Ovary (tissue), 9 donors: ENCODE data around the gene KRTAP6-2. TPM values are rescaled to one million over a fixed set of nuclear protein-coding genes. Genes with fewer than 3 reads are reported as not detected.

Experiments used
- DNase-seq, 5 donors: peaks; one replicate each; pipeline ENCODE4 v3.0.0-alpha.2; 2019 to 2020
- H3K27ac ChIP-seq, 2 donors: fragments of 200-600 bp; one replicate each; pipeline versions ENCODE4 v1.5.1 to v1.8.0; 2019 to 2022
- H3K27me3 ChIP-seq: fragments of 200-600 bp; one replicate; pipeline ENCODE4 v1.8.0; 2022
- H3K36me3 ChIP-seq: fragments of 200-600 bp; sonication (generic); one replicate; pipeline ENCODE4 v1.5.1; 2019
- H3K4me1 ChIP-seq: one replicate; pipeline ENCODE4 v1.8.1; 2013; ENCODE audit warnings: mild to moderate bottlenecking, moderate library complexity; ENCODE audit not compliant: insufficient read depth
- H3K4me3 ChIP-seq: fragments of 200-600 bp; sonication (generic); one replicate; pipeline ENCODE4 v1.5.1; 2017
- H3K9me3 ChIP-seq, 2 donors: fragments of 200-600 bp in 1 of 2; sonication (generic) in 1 of 2; one replicate each; pipeline versions ENCODE4 v1.5.1 to v1.8.1; 2013 to 2019; ENCODE audit warnings: mild to moderate bottlenecking in 1 of 2, moderate library complexity in 1 of 2
- EP300 ChIP-seq: sonication (generic); formaldehyde crosslinking; IDR thresholded peaks from one replicate; pipeline ENCODE4 v1.6.1; 2017; ENCODE audit warnings: antibody characterized with exemption
- POLR2A ChIP-seq: fragments of 450-650 bp; IDR thresholded peaks from one replicate; pipeline ENCODE4 v1.6.1; 2017; ENCODE audit warnings: antibody characterized with exemption, mild to moderate bottlenecking, moderate library complexity
- WGBS, 3 donors: extraction: QIAGEN DNeasy Blood & Tissue Kit in 1 of 3; methylation state at CpG; one replicate each; pipeline versions ENCODE4 v1.1.5 to v1.1.7; 2013 to 2017; 5-methylcytosine and 5-hydroxymethylcytosine counted together
- intact Hi-C, 4 donors: fragments of 100-400 bp; cut with DNase I; formaldehyde crosslinking; loops; one replicate each; pipeline versions ENCODE4 v1.11.0 to v1.15.1; 2022 to 2023
- polyA plus RNA-seq, 2 donors: library from polyadenylated mRNA; stranded (reverse); fragments of 200-250 nt in 1 of 2; fragments of 350-450 nt in 1 of 2; fragmentation: Illumina TruSeq in 1 of 2; extraction: RNeasy Lipid Tissue Mini Kit (QIAGEN cat#74804) in 1 of 2; gene quantifications; one replicate each; pipeline ENCODE4 v1.2.3, GENCODE V29; 2013 to 2014
- total RNA-seq, 7 donors: library from RNA; depleted of rRNA in 2 of 7; stranded (reverse); fragments of >200 nt in 2 of 7; fragmentation: NEBNext Ultra II Directional in 3 of 7; extraction: Animal tissue kit (Norgen Biotek cat#: 25700) in 3 of 7; gene quantifications; one replicate each; pipeline versions ENCODE4 v1.1.0 to v1.2.4, GENCODE V29; 2016 to 2023
- TF ChIP-seq, protein P1 (sequence below), 3 donors: fragments of 450-650 bp in 2 of 3; fragments of 200-600 bp in 1 of 3; IDR thresholded peaks; one replicate each; pipeline versions ENCODE4 v1.5.1 to v1.8.0; 2016 to 2022; ENCODE audit warnings: antibody characterized with exemption in 3 of 3, mild to moderate bottlenecking in 1 of 3
- donor health status: DM: no; HTN: no; CAD: no; lungs with moderate emphysema.
- donor health status: DM: no; HTN: no; CAD: no.
- donor health status: Bipolar disorder and iron deficiency.
- donor health status: DM: yes; HTN: yes; CAD: no.
- donor health status: DM: no; HTN: no; CAD: no.
- donor health status: DM: yes; HTN: yes; CAD: no.

KRTAP6-2 gene
- total and polyA plus RNA-seq, 9 donors = not detected

DNA sequence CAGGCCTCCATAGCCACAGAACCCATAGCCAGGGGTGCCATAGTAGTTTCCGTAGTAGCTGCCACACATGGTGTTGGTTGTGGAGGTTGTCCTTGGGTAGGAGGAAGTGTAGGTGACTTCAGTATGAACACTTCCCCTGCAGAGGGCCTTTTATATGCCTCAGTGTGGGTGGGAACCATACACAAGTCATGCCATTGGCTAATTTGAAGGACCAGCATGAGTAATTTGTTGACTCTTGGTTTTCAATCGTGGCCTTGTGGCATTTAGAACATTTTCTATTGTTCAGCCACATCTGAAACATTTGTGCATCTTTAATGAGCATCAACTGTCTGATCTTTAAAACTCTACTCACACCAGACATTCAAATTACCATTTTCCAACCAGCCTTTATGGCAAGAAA is 15.1 kb upstream of the KRTAP6-2 start, which contains the start of gene KRTAP6-1:
KRTAP6-1 (minus strand) TSS at position 95 of the 400 bp plus-strand sequence; CDS start at position 69, 26 bp downstream.
- WGBS, 3 donors = 67 to 76% (median 72%) methylated on average over 2 of the region's 2 CpGs
- intact Hi-C loops = no loop called here
- Histone ChIP-seq H3K27ac (no peak within 1 kb of the TSS), H3K27me3 (no peaks in the 10 kb centered on the region), H3K4me1 (no peaks in the 10 kb centered on the region), H3K36me3 (no peaks in the 10 kb centered on the region), H3K9me3 (no peaks in the 10 kb centered on the region), H3K4me3 (no peak within 1 kb of the TSS)
- TF ChIP-seq POLR2A (no peak), EP300 (no peak)
- TF ChIP-seq, protein P1, sequence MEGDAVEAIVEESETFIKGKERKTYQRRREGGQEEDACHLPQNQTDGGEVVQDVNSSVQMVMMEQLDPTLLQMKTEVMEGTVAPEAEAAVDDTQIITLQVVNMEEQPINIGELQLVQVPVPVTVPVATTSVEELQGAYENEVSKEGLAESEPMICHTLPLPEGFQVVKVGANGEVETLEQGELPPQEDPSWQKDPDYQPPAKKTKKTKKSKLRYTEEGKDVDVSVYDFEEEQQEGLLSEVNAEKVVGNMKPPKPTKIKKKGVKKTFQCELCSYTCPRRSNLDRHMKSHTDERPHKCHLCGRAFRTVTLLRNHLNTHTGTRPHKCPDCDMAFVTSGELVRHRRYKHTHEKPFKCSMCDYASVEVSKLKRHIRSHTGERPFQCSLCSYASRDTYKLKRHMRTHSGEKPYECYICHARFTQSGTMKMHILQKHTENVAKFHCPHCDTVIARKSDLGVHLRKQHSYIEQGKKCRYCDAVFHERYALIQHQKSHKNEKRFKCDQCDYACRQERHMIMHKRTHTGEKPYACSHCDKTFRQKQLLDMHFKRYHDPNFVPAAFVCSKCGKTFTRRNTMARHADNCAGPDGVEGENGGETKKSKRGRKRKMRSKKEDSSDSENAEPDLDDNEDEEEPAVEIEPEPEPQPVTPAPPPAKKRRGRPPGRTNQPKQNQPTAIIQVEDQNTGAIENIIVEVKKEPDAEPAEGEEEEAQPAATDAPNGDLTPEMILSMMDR (IDR thresholded peaks at IDR 0.05) = no peak
- no peak for DNase-seq

DNA sequence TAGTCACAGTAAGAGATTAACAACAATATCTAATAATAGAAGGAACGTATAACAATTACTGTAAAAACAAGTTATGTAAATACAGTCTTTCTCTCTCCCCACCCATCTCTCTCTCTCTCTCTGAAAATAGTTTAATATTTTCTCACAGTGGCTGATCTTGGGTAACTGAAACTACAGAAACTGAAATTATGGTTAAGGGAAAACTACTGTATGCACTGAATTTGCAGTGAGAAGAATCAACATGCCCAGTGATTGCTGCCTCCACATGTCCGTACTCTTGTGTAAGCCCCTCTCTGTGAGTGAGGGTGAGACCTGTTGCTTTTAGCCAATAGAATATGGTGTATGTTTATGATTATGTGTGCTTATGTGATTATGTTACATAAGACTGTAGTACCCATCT is 13.4 kb upstream of the KRTAP6-2 start:
- WGBS, 3 donors = 66 to 75% (median 70%) methylated on average over 2 of the region's 2 CpGs
- intact Hi-C loops = no loop called here
- H3K4me1 ChIP-seq = no peaks in the 10 kb centered on the region

DNA sequence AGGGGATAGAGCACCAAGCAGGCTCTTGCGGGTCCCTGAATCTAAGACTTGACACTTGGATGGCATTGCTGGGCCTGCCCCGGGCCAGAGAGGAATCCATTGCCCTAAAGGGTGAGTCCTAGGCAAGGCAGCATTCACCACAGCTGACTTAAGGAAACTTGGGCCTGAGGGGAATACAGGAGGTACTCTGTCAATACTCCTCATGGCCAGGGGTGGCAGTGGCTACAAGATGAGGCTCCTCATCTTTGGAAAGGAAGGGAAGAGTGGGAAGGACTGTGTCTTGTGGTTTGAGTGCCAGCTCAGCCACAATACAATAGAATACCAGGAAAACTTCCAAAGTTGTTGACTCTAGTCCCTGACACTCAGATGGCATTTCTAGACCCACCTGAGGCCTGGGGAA is 7.3 kb upstream of the KRTAP6-2 start:
- Histone ChIP-seq H3K9me3 (no peaks in the 10 kb centered on the region), H3K27me3 (no peaks in the 10 kb centered on the region), H3K4me1 (no peaks in the 10 kb centered on the region), H3K4me3 (no peak overlapping the region), H3K27ac (no peak overlapping the region), H3K36me3 (no peaks in the 10 kb centered on the region)
- TF ChIP-seq EP300 = no peak
- no peak for TF ChIP-seq POLR2A
- TF ChIP-seq, protein P1 (IDR thresholded peaks at IDR 0.05) = no peak
- intact Hi-C loops = no loop called here
- DNase-seq = no peak
- 78 to 91% (median 85%) methylated on average over 2 of the region's 2 CpGs for WGBS, 3 donors

More for the DNA sequence above, 13.4 kb upstream of the KRTAP6-2 start:
- no peaks in the 10 kb centered on the region for H3K36me3 ChIP-seq
- H3K9me3 ChIP-seq = no peaks in the 10 kb centered on the region
- TF ChIP-seq, protein P1 (IDR thresholded peaks at IDR 0.05) = no peak
- TF ChIP-seq POLR2A (no peak), EP300 (no peak)
- H3K4me3 ChIP-seq = no peak overlapping the region
- no peak for DNase-seq
- H3K27me3 ChIP-seq = no peaks in the 10 kb centered on the region
- no peak overlapping the region for H3K27ac ChIP-seq

DNA sequence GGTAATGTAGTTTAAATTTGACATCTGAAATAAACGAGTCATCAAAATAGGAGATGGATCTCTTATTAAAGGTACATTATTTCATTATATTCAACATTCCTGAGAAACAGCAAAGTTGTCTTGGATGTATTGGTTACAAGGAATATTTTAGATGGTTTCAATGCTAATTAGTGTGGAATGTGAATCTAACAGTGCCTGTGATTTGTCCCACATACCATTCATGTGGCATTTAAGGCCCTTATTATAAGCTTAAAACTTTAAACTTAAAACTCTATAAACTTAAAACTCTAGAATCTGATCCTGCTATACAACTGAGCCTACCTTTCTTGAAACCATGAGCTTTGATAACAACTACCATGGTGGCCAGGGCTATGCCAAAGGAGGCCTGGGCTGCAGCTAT is 2.1 kb upstream of the KRTAP6-2 start, which contains the start of gene KRTAP22-1:
KRTAP22-1 (plus strand) TSS at position 301 of the 400 bp plus-strand sequence.
- H3K27ac ChIP-seq = no peak within 1 kb of the TSS
- no peaks in the 10 kb centered on the region for H3K36me3 ChIP-seq
- intact Hi-C loops = no loop called here
- WGBS, 3 donors = 39 to 92% (median 46%) methylated on average over 1 of the region's 1 CpG
- no peaks in the 10 kb centered on the region for H3K4me1 ChIP-seq
- H3K4me3 ChIP-seq = no peak within 1 kb of the TSS
- H3K27me3 ChIP-seq = no peaks in the 10 kb centered on the region
- H3K9me3 ChIP-seq = no peaks in the 10 kb centered on the region
- TF ChIP-seq POLR2A (no peak), EP300 (no peak)
- TF ChIP-seq, protein P1 (IDR thresholded peaks at IDR 0.05) = no peak
- DNase-seq = no peak
